Endodermal cell (in vitro differentiated cells): ENCODE results near the gene USP6NL. TPM values are rescaled to one million over a fixed set of nuclear protein-coding genes. Genes with fewer than 3 reads are reported as not detected.

ENCODE experiments used
- DNase-seq: peaks from one replicate; pipeline ENCODE4 v3.0.0-alpha.2; 2017
- H3K27ac ChIP-seq: 2 replicates; pipeline ENCODE4 v1.5.1; 2013; ENCODE audit warnings: mild to moderate bottlenecking, low read depth, low read length, moderate library complexity
- H3K27me3 ChIP-seq: 2 replicates; pipeline ENCODE4 v1.6.1; 2013; ENCODE audit warnings: mild to moderate bottlenecking, low read length, moderate library complexity; ENCODE audit not compliant: insufficient read depth, control insufficient read depth, poor library complexity, severe bottlenecking
- H3K36me3 ChIP-seq: 2 replicates; pipeline ENCODE4 v1.7.0; 2013; ENCODE audit warnings: mild to moderate bottlenecking, low read length, moderate library complexity; ENCODE audit not compliant: control insufficient read depth, insufficient read depth
- H3K4me1 ChIP-seq: one replicate; pipeline ENCODE4 v1.7.0; 2013; ENCODE audit warnings: low read length; ENCODE audit not compliant: control insufficient read depth, insufficient read depth
- H3K4me3 ChIP-seq: 2 replicates; pipeline ENCODE4 v1.5.1; 2013; ENCODE audit warnings: mild to moderate bottlenecking, low read length, moderate library complexity
- H3K9ac ChIP-seq: 2 replicates; pipeline ENCODE4 v1.6.1; 2013; ENCODE audit warnings: mild to moderate bottlenecking, low read length, moderate library complexity; ENCODE audit not compliant: poor library complexity, severe bottlenecking; ENCODE audit errors: extremely low read depth
- H3K9me3 ChIP-seq: 2 replicates; pipeline ENCODE4 v1.6.1; 2013; ENCODE audit warnings: mild to moderate bottlenecking, low read length, moderate library complexity; ENCODE audit not compliant: control insufficient read depth
- H3K27ac Mint-ChIP-seq: 2 replicates; pipeline ENCODE4 v1.8.0; 2020; ENCODE audit warnings: mixed read lengths
- H3K27me3 Mint-ChIP-seq: 2 replicates; pipeline ENCODE4 v1.8.0; 2021; ENCODE audit warnings: mild to moderate bottlenecking, mixed read lengths; ENCODE audit not compliant: insufficient read depth
- H3K36me3 Mint-ChIP-seq: 2 replicates; pipeline ENCODE4 v1.8.0; 2020; ENCODE audit warnings: low read depth, mixed read lengths
- H3K4me1 Mint-ChIP-seq: 2 replicates; pipeline ENCODE4 v1.8.0; 2020; ENCODE audit warnings: mixed read lengths
- H3K4me3 Mint-ChIP-seq: 2 replicates; pipeline ENCODE4 v1.8.0; 2020; ENCODE audit warnings: mild to moderate bottlenecking, moderate library complexity, mixed read lengths
- H3K9me3 Mint-ChIP-seq: 2 replicates; pipeline ENCODE4 v1.8.0; 2020; ENCODE audit warnings: mild to moderate bottlenecking, mixed read lengths
- CTCF ChIP-seq: fragments of 200-600 bp; sonication (generic); conservative IDR thresholded peaks from 2 replicates; pipeline ENCODE4 v1.5.0; 2021; ENCODE audit warnings: antibody characterized with exemption, mild to moderate bottlenecking
- WGBS, 2 experiments: methylation state at CpG; one replicate each; pipeline versions ENCODE4 v1.1.5 to v1.1.7; 2013; ENCODE audit warnings: missing lambda C conversion rate in 2 of 2, mixed read lengths in 1 of 2; ENCODE audit not compliant: insufficient coverage in 1 of 2, insufficient read length in 1 of 2; 5-methylcytosine and 5-hydroxymethylcytosine counted together
- total RNA-seq, 2 donors: library from RNA; stranded (reverse); fragmentation: NEBNext Ultra II Directional in 1 of 2; extraction: Animal tissue kit (Norgen Biotek cat#: 25700) in 1 of 2; gene quantifications; 2 replicates in 1 of 2; 3 replicates in 1 of 2; pipeline ENCODE4 v1.2.1, GENCODE V29; 2021

Gene USP6NL
- total RNA-seq, 2 donors from 2014 or later = 20.6 to 22.9 TPM

DNA sequence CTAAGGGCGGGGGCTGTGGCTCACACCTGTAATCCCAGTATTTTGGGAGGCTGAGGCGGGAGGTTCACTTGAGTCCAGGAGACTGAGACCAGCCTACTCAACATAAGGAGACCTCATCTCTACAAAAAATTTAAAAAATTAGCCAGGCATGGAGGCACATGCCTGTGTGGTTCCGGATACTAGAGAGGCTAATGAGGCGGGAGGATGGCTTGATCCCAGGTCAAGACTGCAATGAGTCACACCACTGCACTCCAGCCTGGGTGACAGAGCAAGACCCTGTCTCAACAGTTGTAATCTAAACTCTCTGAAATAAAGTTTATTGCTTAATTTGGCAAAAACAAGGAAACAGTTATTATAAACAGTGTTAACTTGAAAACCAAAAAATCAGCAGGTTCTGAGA lies 123.3 kb downstream of the USP6NL start:
- no peaks in the 10 kb centered on the region for H3K4me1 ChIP-seq
- no peaks in the 10 kb centered on the region for H3K9me3 Mint-ChIP-seq
- H3K4me3 ChIP-seq = no peak overlapping the region
- H3K27ac Mint-ChIP-seq = no peak overlapping the region
- H3K9me3 ChIP-seq = no peaks in the 10 kb centered on the region
- peaks cover 35% of the 10 kb centered on the region for H3K36me3 Mint-ChIP-seq
- no peak for DNase-seq
- 93 to 96% methylated on average over 2 to 4 of the region's 4 CpGs for WGBS, 2 experiments
- H3K36me3 ChIP-seq = peaks cover 52% of the 10 kb centered on the region
- H3K27me3 Mint-ChIP-seq = no peaks in the 10 kb centered on the region
- no peaks in the 10 kb centered on the region for H3K27me3 ChIP-seq
- no peak overlapping the region for H3K27ac ChIP-seq
- no peak overlapping the region for H3K9ac ChIP-seq
- no peak overlapping the region for H3K4me3 Mint-ChIP-seq
- no peak for TF ChIP-seq CTCF
- peaks cover 6% of the 10 kb centered on the region for H3K4me1 Mint-ChIP-seq

GRCh38 chr10:11483201-11484148 lies 128.0 kb downstream of the USP6NL start:
- H3K4me3 ChIP-seq = no peak overlapping the region

GRCh38 chr10:11482306-11482705 lies 129.1 kb downstream of the USP6NL start:
- Histone ChIP-seq H3K9me3 (no peaks in the 10 kb centered on the region), H3K9ac (no peak overlapping the region), H3K4me3 (no peak overlapping the region), H3K27me3 (no peaks in the 10 kb centered on the region), H3K27ac (no peak overlapping the region), H3K36me3 (peaks cover 33% of the 10 kb centered on the region), H3K4me1 (no peaks in the 10 kb centered on the region)
- DNase-seq = no peak
- Mint-ChIP-seq H3K9me3 (no peaks in the 10 kb centered on the region), H3K27me3 (no peaks in the 10 kb centered on the region), H3K36me3 (peaks cover 37% of the 10 kb centered on the region), H3K4me3 (no peak overlapping the region), H3K27ac (no peak overlapping the region), H3K4me1 (no peaks in the 10 kb centered on the region)
- peak; percentile 53 for TF ChIP-seq CTCF

More at GRCh38 chr10:11483201-11484148, 128.0 kb downstream of the USP6NL start:
- Mint-ChIP-seq H3K9me3 (no peaks in the 10 kb centered on the region), H3K27me3 (no peaks in the 10 kb centered on the region), H3K4me1 (no peaks in the 10 kb centered on the region), H3K27ac (no peak overlapping the region), H3K36me3 (peaks cover 33% of the 10 kb centered on the region), H3K4me3 (no peak overlapping the region)
- no peak for DNase-seq
- no peaks in the 10 kb centered on the region for H3K27me3 ChIP-seq
- no peaks in the 10 kb centered on the region for H3K9me3 ChIP-seq
- no peak overlapping the region for H3K27ac ChIP-seq
- 99% methylated on average over 5 to 6 of the region's 6 CpGs for WGBS, 2 experiments
- H3K36me3 ChIP-seq = peaks cover 39% of the 10 kb centered on the region
- TF ChIP-seq CTCF = no peak
- H3K9ac ChIP-seq = no peak overlapping the region
- no peaks in the 10 kb centered on the region for H3K4me1 ChIP-seq
